GM21619 (cell line): ENCODE results near the gene PRKRA.
"Not testable (repeated sequence)": the region's sequence is repeated elsewhere in the genome, so short reads cannot be mapped to it uniquely, and the experiment has no call there.

Experiments used
- ATAC-seq: cut with Tn5 transposase; IDR thresholded peaks from one replicate; pipeline ENCODE4 v1.9.1; 2021; ENCODE audit not compliant: unreplicated experiment

Gene PRKRA

GRCh38 chr2:178469219-178469849 lies 18.4 kb upstream of the PRKRA start:
- ATAC-seq, result no peak

- no peak for ATAC-seq
Observed at GRCh38 chr2:178457390-178457886, 6.5 kb upstream of the PRKRA start.

GRCh38 chr2:178455947-178456346 lies 5.0 kb upstream of the PRKRA start:
- no peak for ATAC-seq

GRCh38 chr2:178452870-178453269 lies 1.9 kb upstream of the PRKRA start:
- ATAC-seq, result no peak

DNA sequence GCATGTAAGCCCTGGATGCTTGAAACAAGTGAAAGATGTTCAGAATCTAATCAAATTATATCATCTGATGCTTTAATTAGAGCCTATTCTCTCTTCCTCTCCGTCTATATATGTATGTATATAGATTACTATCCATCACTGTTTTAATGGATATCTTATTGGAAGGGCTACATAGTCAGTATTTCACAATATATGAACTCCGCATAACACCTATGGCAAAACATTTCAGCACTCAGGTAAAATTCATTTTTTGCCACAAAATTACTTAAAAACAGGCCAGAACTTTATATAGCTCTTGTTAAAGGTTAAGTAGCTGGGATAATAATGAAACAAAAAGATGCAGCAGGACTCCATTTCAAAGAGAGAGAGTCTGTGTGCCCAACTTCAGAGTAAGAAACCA lies 1.4 kb upstream of the PRKRA start:
- no peak for ATAC-seq

DNA sequence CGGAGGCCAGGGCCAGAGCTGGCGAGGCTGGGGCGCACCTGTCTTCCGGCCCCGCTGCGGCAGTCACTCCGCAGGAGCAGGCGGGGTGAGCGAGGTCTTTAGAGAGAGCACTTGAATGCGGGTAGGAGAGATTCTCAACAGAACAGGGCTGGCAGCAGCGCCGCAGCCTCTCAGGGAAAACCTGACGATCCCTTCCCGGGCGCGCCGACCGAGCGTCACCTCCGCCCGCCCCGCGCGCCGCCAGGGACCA lies 526 bp downstream of the PRKRA start:
- ATAC-seq, result peak; percentile 44

GRCh38 chr2:178449700-178450523 lies 1.1 kb downstream of the PRKRA start:
- no peak for ATAC-seq

- ATAC-seq, result peak; percentile 9
Observed at GRCh38 chr2:178448968-178449661, 1.9 kb downstream of the PRKRA start.

GRCh38 chr2:178441426-178441825 lies 9.5 kb downstream of the PRKRA start:
- no peak for ATAC-seq

GRCh38 chr2:178436662-178437061 lies 14.3 kb downstream of the PRKRA start:
- ATAC-seq, result no peak

- no peak for ATAC-seq
Observed at GRCh38 chr2:178429336-178429735, 21.6 kb downstream of the PRKRA start.

- no peak for ATAC-seq
Observed at GRCh38 chr2:178428396-178428806, 22.6 kb downstream of the PRKRA start.

DNA sequence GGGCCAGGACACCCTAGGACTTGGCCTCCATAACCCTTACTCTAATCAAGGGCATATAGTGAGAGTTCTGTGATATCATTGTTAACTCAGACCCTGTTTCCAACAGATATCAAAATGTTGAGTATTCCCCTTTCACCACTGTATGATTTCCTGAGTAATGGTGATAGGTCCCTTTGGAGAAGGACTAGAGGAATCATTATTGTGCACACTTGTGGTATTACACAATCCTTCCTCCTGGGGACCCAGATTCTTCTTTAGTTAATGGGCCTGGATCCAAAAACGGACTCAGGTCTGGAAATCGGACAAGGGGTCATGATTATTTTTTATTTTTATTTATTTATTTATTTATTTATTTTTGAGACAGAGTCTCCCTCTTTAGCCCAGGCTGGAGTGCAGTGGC lies 23.5 kb downstream of the PRKRA start:
- ATAC-seq, result no peak

DNA sequence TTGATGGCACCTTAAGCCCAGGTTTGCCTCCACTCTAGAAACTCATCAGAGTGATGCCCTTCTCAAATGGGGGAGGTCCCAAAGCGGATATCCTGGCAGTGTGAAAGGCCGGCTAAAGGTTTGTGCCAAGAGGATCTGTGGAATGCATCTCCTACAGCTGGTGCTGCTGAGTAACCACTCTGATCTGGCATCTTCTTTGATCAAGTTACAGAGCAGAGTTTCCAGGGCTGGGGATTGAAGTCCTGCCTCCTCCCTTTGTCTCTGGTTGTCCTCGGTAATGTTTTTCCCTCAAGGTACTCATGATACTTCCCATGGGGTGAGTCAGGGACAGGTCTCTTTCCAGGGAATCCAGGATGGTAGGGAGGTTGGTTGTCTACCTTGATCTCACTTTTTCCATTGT lies 24.6 kb downstream of the PRKRA start:
- ATAC-seq, result no peak

DNA sequence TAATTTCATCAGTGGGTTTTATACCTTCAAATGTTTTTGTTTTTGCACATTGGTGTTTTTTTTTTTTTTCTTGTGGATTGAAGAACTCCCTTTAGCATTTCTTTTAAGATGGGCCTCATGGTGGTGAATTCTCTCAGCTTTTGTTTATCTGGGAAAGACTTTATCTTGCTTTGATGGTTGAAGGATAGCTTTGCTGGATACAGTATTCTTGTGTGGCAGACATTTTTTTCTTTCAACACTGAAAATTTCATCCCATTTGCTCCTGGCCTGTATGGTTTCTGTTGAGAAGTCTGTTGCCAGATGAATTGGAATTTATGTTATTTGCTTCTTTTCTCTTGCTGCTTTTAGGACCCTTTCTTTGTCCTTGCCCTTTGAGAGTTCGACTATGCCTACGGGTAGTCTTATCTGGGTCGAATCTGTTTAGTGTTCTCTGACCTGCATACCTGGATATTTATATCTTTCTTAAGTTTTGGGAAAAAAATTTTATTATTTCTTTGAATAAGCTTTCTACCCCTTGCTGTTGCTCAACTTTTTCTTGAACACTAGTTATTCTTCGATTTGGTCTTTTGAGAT lies 25.6 kb downstream of the PRKRA start:
- ATAC-seq, result no peak

DNA sequence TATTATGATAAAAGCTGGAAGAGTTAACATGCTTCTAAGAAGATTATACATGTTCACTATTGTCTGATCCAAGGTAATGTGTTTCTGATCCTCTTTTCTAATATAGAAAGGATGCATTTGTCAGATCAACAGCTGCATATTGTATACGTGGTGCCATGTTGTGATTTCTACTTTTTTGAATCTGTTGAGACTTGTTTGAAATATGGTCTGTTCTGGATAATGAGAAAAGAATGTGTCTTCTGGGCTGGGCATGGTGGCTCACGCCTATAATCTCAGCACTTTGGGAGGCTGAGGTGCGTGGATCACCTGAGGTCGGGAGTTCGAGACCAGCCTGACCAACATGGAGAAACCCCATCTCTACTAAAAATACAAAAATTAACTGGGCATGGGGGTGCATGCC lies 27.2 kb downstream of the PRKRA start:
- ATAC-seq, result not testable (repeated sequence)

DNA sequence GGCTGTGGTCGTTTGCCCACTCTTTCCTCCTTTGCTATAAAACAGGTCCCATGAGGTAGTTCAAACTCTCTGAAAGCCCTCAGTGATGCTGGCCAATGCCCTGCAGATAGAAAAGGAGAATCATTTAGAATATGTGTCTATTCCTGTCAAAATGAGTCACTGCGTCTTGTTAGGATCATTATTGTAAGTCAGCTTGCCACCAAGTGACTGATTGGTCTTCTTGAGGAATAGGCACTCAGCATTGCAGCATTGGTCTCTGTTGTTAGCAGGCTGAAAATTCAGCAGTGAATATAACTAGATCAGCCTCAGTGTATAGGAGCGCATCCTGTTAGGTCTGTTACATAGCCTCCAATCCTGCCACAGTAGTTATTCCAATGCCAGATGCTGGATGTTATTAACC lies 28.9 kb downstream of the PRKRA start:
- no peak for ATAC-seq

DNA sequence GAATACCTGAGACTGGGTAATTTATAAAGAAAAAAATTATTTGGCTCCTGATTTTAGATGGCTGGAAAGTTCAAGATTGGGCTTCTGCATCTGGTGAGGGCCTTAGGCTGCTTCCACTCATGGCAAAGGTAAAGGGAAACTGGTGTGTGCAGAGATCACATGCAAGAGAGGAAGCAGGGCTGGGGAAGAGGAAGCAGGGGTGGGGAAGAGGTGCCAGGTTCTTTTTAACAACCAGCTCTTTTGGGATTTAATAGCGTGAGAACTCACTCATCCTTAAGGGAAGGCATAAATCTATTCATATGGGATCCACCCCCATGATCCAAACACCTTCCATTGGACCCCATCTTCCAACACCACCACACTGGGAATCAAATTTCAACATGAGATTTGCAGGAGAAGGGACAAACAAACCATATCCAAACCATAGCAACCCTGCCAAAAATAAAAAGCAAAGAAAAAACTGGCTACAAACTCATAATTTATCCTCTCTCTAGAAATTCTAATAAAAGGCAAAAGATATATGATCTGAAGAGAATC lies 30.4 kb downstream of the PRKRA start:
- ATAC-seq, result no peak

GRCh38 chr2:178419123-178419522 lies 31.9 kb downstream of the PRKRA start:
- ATAC-seq, result no peak

GRCh38 chr2:178418426-178418825 lies 32.5 kb downstream of the PRKRA start:
- ATAC-seq, result no peak

DNA sequence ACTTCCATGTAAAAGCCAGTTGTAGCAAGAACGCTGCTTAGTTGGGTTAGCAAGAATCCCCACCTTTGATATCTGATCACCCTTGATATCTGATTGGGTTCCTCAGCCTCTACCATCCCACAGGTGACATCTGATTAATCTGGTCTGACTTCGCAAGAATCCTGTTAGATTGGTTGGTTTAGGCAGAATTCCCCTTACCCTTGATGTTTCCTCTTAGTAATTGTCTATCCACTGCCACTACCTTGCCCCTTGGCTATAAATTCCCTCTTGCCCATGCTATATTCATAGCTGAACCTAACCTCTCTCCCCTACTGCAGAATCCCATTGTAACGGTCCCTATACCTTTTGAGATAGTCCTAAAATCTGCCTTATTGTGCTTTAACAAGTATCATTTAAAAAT lies 33.1 kb downstream of the PRKRA start:
- no peak for ATAC-seq

DNA sequence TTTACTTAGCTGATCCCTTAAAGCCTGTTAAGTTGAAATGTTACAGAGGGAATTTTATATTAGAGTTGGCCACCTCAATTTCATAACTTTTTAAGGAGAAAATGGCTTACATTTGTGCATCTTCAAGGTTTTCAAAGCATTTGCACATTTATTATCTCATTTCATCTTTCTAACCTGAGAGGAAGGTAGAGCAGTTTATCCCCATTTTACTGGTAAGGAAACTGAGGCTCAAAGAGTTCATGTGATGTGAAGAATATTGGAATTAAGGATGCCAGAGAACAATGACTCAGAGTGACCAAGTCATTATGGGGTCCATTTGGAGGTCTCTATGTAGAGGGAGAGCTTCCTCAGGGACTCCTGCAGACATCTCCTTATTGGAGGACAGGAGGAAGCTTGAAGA lies 35.0 kb downstream of the PRKRA start:
- ATAC-seq, result no peak
